T-helper 1 cell (primary cell): ENCODE data around the gene PON3.
A peak's percentile ranks its signal among the peaks of the same experiment; 100 is the strongest.

Experiments used
- DNase-seq, 5 donors: peaks; one replicate each; pipeline ENCODE4 v3.0.0-alpha.2; 2012 to 2020
- total RNA-seq, 4 donors: gene quantifications; one replicate each; lab custom pipeline; 2026; lab: John Stamatoyannopoulos, UW

The PON3 gene
- total RNA-seq: 0 reads per million in 4 donors

GRCh38 chr7:95396136-95397032, at the start of gene PON3:
Gene PON3 (minus strand): TSS chr7:95396375. CDS start chr7:95396350, 25 bp downstream.
- peak in 2 of 5 donors; percentile 6 to 26 for DNase-seq

GRCh38 chr7:95444796-95445195, 48.6 kb upstream of the PON3 start:
- no peak for DNase-seq

- no peak for DNase-seq
Observed at GRCh38 chr7:95441042-95441823, 45.1 kb upstream of the PON3 start.

GRCh38 chr7:95440394-95441038, 44.3 kb upstream of the PON3 start:
- no peak for DNase-seq

- no peak for DNase-seq
Observed at GRCh38 chr7:95436407-95436806, 40.2 kb upstream of the PON3 start.

- DNase-seq: no peak
Observed at GRCh38 chr7:95435422-95435780, 39.2 kb upstream of the PON3 start.

- peak; percentile 3 to 60 (median 13) for DNase-seq
Observed at GRCh38 chr7:95434557-95435421, 38.6 kb upstream of the PON3 start, which contains the start of gene PON2. Gene PON2 (minus strand): TSS chr7:95435028. CDS start chr7:95434951, 77 bp downstream.

- no peak for DNase-seq
Observed at GRCh38 chr7:95433952-95434556, 37.9 kb upstream of the PON3 start.

GRCh38 chr7:95433129-95433528, 37.0 kb upstream of the PON3 start:
- no peak for DNase-seq

- no peak for DNase-seq
Observed at GRCh38 chr7:95432606-95433005, 36.4 kb upstream of the PON3 start.

- no peak for DNase-seq
Observed at GRCh38 chr7:95430864-95431263, 34.7 kb upstream of the PON3 start.

GRCh38 chr7:95429241-95429990, 33.2 kb upstream of the PON3 start:
- DNase-seq: no peak

GRCh38 chr7:95427914-95428516, 31.8 kb upstream of the PON3 start:
- DNase-seq: no peak

GRCh38 chr7:95427166-95427565, 31.0 kb upstream of the PON3 start:
- no peak for DNase-seq

GRCh38 chr7:95425694-95426093, 29.5 kb upstream of the PON3 start:
- no peak for DNase-seq

- DNase-seq: no peak
Observed at GRCh38 chr7:95424716-95425115, 28.5 kb upstream of the PON3 start.

GRCh38 chr7:95421847-95422444, 25.8 kb upstream of the PON3 start:
- DNase-seq: no peak

- DNase-seq: no peak
Observed at GRCh38 chr7:95421000-95421846, 25.0 kb upstream of the PON3 start.

- DNase-seq: peak in 1 of 5 donors; percentile 17
Observed at GRCh38 chr7:95412075-95412474, 15.9 kb upstream of the PON3 start.
